NCI-H1417 treated with DMSO at 0.1 percent for 48 hours (cell line): Measurements from ENCODE around the gene PPARG.
"Not testable (repeated sequence)": the region's sequence is repeated elsewhere in the genome, so short reads cannot be mapped to it uniquely, and the experiment has no call there.

Experiments used
- DNase-seq: peaks from one replicate; lab custom pipeline; 2025; lab: John Stamatoyannopoulos, UW

Gene PPARG

GRCh38 chr3:12279591-12280326 is 9.1 kb upstream of the PPARG start:
- no peak for DNase-seq

- no peak for DNase-seq
Measured at GRCh38 chr3:12280357-12280806, 8.5 kb upstream of the PPARG start.

- DNase-seq = no peak
Measured at GRCh38 chr3:12284591-12284990, 4.3 kb upstream of the PPARG start.

GRCh38 chr3:12285003-12285555 is 3.8 kb upstream of the PPARG start:
- DNase-seq = no peak

GRCh38 chr3:12285779-12286178 is 3.1 kb upstream of the PPARG start:
- DNase-seq = not testable (repeated sequence)

- DNase-seq = no peak
Measured at GRCh38 chr3:12286504-12286903, 2.4 kb upstream of the PPARG start.

- no peak for DNase-seq
Measured at GRCh38 chr3:12286927-12287726, 1.7 kb upstream of the PPARG start.

- DNase-seq = no peak
Measured at GRCh38 chr3:12287727-12288181, 1.1 kb upstream of the PPARG start.

- no peak for DNase-seq
Measured at GRCh38 chr3:12289524-12289923, 654 bp downstream of the PPARG start.

GRCh38 chr3:12292770-12293169 is 3.9 kb downstream of the PPARG start:
- DNase-seq = no peak

GRCh38 chr3:12294885-12295580 is 6.2 kb downstream of the PPARG start:
- DNase-seq = no peak

GRCh38 chr3:12296511-12296910 is 7.6 kb downstream of the PPARG start:
- no peak for DNase-seq

- DNase-seq = no peak
Measured at GRCh38 chr3:12299026-12299425, 10.2 kb downstream of the PPARG start.

- no peak for DNase-seq
Measured at GRCh38 chr3:12300137-12300536, 11.3 kb downstream of the PPARG start.

GRCh38 chr3:12301031-12301430 is 12.2 kb downstream of the PPARG start:
- DNase-seq = no peak

- DNase-seq = no peak
Measured at GRCh38 chr3:12301513-12301912, 12.6 kb downstream of the PPARG start.

GRCh38 chr3:12302564-12302963 is 13.7 kb downstream of the PPARG start:
- no peak for DNase-seq

- DNase-seq = no peak
Measured at GRCh38 chr3:12303534-12303933, 14.7 kb downstream of the PPARG start.

- DNase-seq = no peak
Measured at GRCh38 chr3:12303993-12304392, 15.1 kb downstream of the PPARG start.

GRCh38 chr3:12307136-12307535 is 18.3 kb downstream of the PPARG start:
- no peak for DNase-seq

GRCh38 chr3:12308517-12308916 is 19.6 kb downstream of the PPARG start:
- DNase-seq = no peak

GRCh38 chr3:12309716-12310115 is 20.8 kb downstream of the PPARG start:
- no peak for DNase-seq
